Stimulated activated CD8-positive, alpha-beta memory T cell treated with anti-CD3 and anti-CD28 coated beads, Interleukin-4, amount 100 ng/mL, for 48 hours (primary cell): ENCODE measurements around the gene TARM1.

Source experiments
- DNase-seq: peaks from one replicate; pipeline ENCODE4 v3.0.0-alpha.2; 2020

TARM1 gene

DNA sequence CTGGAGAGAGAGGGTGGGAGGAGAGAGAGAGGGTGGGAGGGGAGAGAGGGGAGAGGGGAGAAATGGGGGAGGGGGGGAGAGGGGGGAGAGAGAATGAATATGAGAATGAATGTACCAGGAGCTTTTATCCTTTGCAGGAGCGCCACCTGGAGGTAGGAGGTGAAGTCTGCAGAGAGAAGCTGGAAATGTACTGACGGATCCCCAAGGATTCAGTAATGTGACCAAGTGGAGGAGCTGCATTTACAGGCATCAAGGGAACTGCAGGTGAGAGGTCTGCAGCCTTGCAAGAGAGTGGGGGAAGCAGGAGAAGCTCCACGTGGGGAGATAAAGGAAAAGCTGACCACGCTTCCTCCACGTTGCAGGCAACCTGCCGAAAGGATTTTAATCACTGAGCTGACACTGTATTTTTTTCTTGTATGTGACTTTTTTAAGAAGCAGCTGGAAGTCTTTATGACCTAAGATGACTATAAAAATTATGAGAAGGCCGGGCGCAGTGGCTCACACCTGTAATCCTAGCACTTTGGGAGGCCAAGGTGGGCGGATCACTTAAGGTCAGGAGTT lies 51.2 kb downstream of the TARM1 start:
- DNase-seq: peak; percentile 77

DNA sequence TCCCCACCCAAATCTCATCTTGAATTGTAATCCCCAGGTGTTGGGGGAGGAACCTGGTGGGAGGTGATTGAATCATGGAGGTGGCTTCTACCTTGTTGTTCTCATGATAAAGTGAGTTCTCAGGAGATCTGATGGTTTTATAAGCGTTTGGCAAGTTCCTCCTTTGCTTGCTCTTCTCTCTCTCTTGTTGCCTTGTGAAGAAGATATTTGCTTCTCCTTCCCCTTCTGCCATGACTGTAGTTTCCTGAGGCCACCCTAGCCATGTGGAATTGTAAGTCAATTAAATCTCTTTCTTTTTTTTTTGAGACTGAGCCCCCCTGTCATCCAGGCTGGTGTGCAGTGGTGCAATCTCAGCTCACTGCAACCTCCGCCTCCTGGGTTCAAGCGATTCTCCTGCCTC lies 51.9 kb downstream of the TARM1 start:
- DNase-seq: no peak

DNA sequence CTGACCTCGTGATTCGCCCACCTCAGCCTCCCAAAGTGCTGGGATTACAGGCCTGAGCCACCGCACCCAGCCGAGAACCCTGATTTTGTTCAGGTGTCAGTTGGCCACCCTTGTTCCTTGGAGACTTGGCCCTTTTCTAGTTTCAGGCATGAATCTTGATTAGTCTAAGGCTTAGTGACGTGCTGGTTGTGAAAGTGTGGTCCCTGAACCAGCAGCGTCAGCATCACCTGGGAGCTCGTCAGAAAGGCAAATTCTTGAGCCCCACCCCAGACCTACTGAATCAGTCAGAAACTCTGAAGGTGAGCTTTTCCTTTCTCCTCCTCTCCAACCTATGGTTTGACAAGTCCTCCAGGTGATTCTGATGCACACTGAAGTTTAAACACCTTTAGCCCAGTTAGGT lies 54.5 kb downstream of the TARM1 start:
- DNase-seq: no peak

DNA sequence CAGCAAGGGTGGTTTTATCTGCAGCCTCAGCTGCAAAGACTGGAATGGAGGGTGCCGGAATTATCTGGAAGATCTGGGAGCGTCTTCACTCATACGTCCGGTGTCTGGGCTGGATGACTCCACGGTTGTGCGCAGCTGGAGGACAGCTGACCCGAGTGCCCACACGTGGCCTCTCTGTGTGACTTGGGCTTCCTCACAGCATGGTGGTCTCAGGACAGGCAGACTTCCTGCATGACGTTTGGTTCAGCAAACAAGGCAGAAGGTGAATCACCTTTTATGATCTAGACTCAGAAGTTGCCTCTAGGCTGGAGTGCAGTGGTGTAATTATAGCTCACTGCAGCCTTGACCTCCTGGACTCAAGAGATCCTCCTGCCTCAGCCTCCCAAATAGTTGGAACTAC lies 56.5 kb downstream of the TARM1 start:
- no peak for DNase-seq

DNA sequence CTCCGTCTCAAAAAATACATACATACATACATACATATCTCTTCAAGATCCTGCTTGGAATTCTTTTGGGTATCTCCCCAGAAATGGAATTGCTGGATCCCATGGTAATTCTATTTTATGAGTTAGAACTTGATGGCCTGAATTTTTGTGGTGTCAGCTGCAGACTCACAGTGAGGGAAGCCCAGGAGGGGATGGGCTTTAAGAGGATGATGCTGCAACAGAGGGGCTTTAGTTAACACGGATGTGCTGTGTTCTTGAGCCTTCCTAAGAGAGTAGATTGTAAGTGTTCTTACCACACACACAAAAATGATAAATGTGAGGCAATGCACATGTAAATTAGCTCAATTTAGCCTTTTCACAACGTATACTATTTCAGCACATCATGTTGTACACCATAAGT lies 58.0 kb downstream of the TARM1 start:
- no peak for DNase-seq

DNA sequence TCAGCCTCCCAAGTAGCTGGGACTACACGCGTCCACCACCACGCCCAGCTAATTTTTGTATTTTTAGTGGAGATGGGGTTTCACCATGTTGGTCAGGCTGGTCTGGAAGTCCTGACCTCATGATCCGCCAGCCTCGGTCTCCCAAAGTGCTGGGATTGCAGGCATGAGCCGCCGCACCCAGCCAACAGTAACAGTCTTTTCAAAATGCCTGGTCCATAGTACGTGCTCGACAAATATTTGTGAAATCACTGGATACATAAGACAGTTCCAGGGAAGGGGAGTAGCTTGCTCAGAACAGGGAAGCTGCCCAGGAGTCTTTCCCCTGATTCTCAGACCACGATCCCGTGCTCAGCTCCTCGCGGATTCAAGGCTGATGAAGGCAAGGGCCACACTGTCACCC lies 59.2 kb downstream of the TARM1 start:
- no peak for DNase-seq

DNA sequence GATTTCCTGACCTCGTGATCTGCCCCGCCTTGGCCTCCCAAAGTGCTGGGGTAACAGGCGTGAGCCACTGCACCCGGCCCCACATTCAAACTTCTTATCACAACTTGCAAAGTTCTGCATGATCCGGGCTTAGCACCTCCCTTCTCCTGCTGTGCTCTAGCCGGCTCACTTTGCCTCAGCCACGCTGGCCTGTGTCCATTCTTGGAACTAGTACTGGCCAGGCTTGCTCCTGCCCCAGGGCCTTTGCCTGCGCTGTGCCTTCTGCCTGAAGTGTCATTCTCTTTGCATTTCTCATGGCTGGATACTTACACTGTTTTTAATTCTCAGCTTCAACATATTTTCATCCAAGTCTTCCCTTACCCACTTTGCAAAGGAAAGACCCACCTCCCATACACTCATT lies 59.8 kb downstream of the TARM1 start:
- no peak for DNase-seq
